K562 (cell line): Measurements from ENCODE around the gene GASK1A. TPM values are rescaled to one million over a fixed set of nuclear protein-coding genes. Genes with fewer than 3 reads are reported as not detected.

Experiments used
- ARID1B ChIP-seq: fragments of 450-650 bp; IDR thresholded peaks from 2 replicates; pipeline ENCODE4 v1.6.1; 2016; ENCODE audit warnings: antibody characterized with exemption, mild to moderate bottlenecking, inconsistent platforms
- ATF1 ChIP-seq, 2 experiments: fragments of 450-650 bp in 1 of 2; IDR thresholded peaks; 2 replicates each; pipeline ENCODE4 v1.6.1; 2016; ENCODE audit warnings: missing compliant biosample characterization in 1 of 2, missing genetic modification characterization in 1 of 2
- CAMTA2 ChIP-seq: fragments of 250-450 bp; sonication (Bioruptor Pico); conservative IDR thresholded peaks from 2 replicates; pipeline ENCODE4 v1.5.1; 2022
- CBFB ChIP-seq: sonication (generic); formaldehyde crosslinking; IDR thresholded peaks from 2 replicates; pipeline ENCODE4 v1.4.0; 2020; ENCODE audit warnings: mild to moderate bottlenecking, missing genetic modification reagents
- CEBPB ChIP-seq: fragments of 450-650 bp; IDR thresholded peaks from 2 replicates; pipeline ENCODE4 v1.6.1; 2016; ENCODE audit warnings: missing genetic modification characterization, missing compliant biosample characterization
- EP400 ChIP-seq: fragments of 450-650 bp; IDR thresholded peaks from 2 replicates; pipeline ENCODE4 v1.6.1; 2017; ENCODE audit warnings: antibody characterized with exemption, mild to moderate bottlenecking, moderate library complexity
- FOSL1 ChIP-seq: fragments of 200-800 bp; sonication (Bioruptor generic); conservative IDR thresholded peaks from 2 replicates; pipeline ENCODE4 v1.6.1; 2016; ENCODE audit warnings: missing genetic modification characterization, missing compliant biosample characterization
- FOXK1 ChIP-seq: sonication (generic); formaldehyde crosslinking; IDR thresholded peaks from 2 replicates; pipeline ENCODE4 v1.8.0; 2022; ENCODE audit warnings: missing genetic modification reagents, mild to moderate bottlenecking, borderline replicate concordance
- GTF2A2 ChIP-seq: IDR thresholded peaks from 2 replicates; pipeline ENCODE4 v1.6.1; 2016; ENCODE audit warnings: mild to moderate bottlenecking, missing genetic modification characterization, missing compliant biosample characterization
- KDM4B ChIP-seq, 2 experiments: fragments of 450-650 bp in 1 of 2; sonication (generic) in 1 of 2; IDR thresholded peaks; 2 replicates each; pipeline ENCODE4 v1.6.1; 2016 to 2017; ENCODE audit warnings: borderline replicate concordance in 2 of 2, antibody characterized with exemption in 1 of 2, low read depth in 1 of 2, mild to moderate bottlenecking in 1 of 2
- KLF16 ChIP-seq: IDR thresholded peaks from 2 replicates; pipeline ENCODE4 v1.6.1; 2016; ENCODE audit warnings: antibody characterized with exemption
- POLR2B ChIP-seq: fragments of 450-650 bp; IDR thresholded peaks from 2 replicates; pipeline ENCODE4 v1.6.1; 2018; ENCODE audit warnings: low read depth; ENCODE audit not compliant: partially characterized antibody
- RAD21 ChIP-seq, 2 experiments: fragments of 250-450 bp in 1 of 2; fragments of 450-650 bp in 1 of 2; sonication (Bioruptor Pico) in 1 of 2; formaldehyde crosslinking in 1 of 2; IDR thresholded peaks in 1 of 2; conservative IDR thresholded peaks in 1 of 2; 2 replicates each; pipeline versions ENCODE4 v1.4.0 to v1.8.0; 2020 to 2022; ENCODE audit warnings: mild to moderate bottlenecking in 2 of 2, moderate library complexity in 1 of 2
- RB1 ChIP-seq: fragments of 450-650 bp; IDR thresholded peaks from 2 replicates; pipeline ENCODE4 v1.6.1; 2017; ENCODE audit warnings: low read depth, mild to moderate bottlenecking
- SOX6 ChIP-seq: fragments of 450-650 bp; IDR thresholded peaks from 2 replicates; pipeline ENCODE4 v1.6.1; 2014; ENCODE audit warnings: mild to moderate bottlenecking
- SRF ChIP-seq, 2 experiments: fragments of 250-450, 450-650 bp in 1 of 2; sonication (Bioruptor Pico) in 1 of 2; sonication (generic) in 1 of 2; formaldehyde crosslinking; IDR thresholded peaks; 2 replicates each; pipeline versions ENCODE4 v1.5.0 to v1.5.1; 2020 to 2022; ENCODE audit warnings: mild to moderate bottlenecking in 1 of 2, missing genetic modification reagents in 1 of 2
- ZNF12 ChIP-seq: sonication (generic); formaldehyde crosslinking; IDR thresholded peaks from 2 replicates; pipeline ENCODE4 v1.4.0; 2020; ENCODE audit warnings: mild to moderate bottlenecking, missing genetic modification reagents
- polyA plus RNA-seq, 8 experiments: library from polyadenylated mRNA; depleted of rRNA in 4 of 8; stranded (reverse) in 5 of 8; unstranded in 3 of 8; fragments of >200 nt; fragmentation: Nextera tagmentation in 2 of 8; fragmentation: Illumina TruSeq in 1 of 8; extraction: Ambion mirVana in 2 of 8; extraction: Trizol in 1 of 8; gene quantifications; 2 replicates each; pipeline versions ENCODE4 v1.2.1 to v1.2.3, GENCODE V29; 2011 to 2014; ENCODE audit warnings: inconsistent platforms in 1 of 8, missing spikeins in 1 of 8
- total RNA-seq, 7 experiments: library from RNA; depleted of rRNA in 6 of 7; stranded (reverse); fragments of >200 nt in 6 of 7; fragmentation: Illumina TruSeq in 2 of 7; extraction: Trizol in 2 of 7; gene quantifications; 2 replicates each; pipeline versions ENCODE4 v1.2.1 to v1.2.3, GENCODE V29; 2011 to 2021; ENCODE audit warnings: low replicate concordance in 1 of 7
- TF ChIP-seq, protein P1 (sequence below): fragments of 250-450 bp; sonication (Bioruptor Pico); IDR thresholded peaks from 2 replicates; pipeline ENCODE4 v1.8.0; 2021; ENCODE audit warnings: moderate library complexity, mild to moderate bottlenecking, inconsistent platforms
- TF ChIP-seq, protein P2 (sequence below), 3 experiments: IDR thresholded peaks in 2 of 3; conservative IDR thresholded peaks in 1 of 3; 2 replicates each; pipeline ENCODE4 v1.5.1; 2011 to 2012; ENCODE audit warnings: low read length in 3 of 3, mild to moderate bottlenecking in 3 of 3, control low read depth in 2 of 3, improper control_type of control experiment in 1 of 3, inconsistent platforms in 1 of 3, low read depth in 1 of 3, mixed read lengths in 1 of 3, moderate library complexity in 1 of 3; ENCODE audit not compliant: insufficient read depth in 2 of 3
- TF ChIP-seq, protein P3 (sequence below): fragments of 450-650 bp; formaldehyde crosslinking; conservative IDR thresholded peaks from 2 replicates; pipeline ENCODE4 v1.4.0; 2022; ENCODE audit warnings: mild to moderate bottlenecking, missing genetic modification characterization

Gene GASK1A
- total and polyA plus RNA-seq, 9 of the 15 experiments (the other 6 are each of a cell fraction or from before 2014, with no cell fraction given) = 0.04 to 0.11 (median 0.05) TPM; not detected in 5

DNA sequence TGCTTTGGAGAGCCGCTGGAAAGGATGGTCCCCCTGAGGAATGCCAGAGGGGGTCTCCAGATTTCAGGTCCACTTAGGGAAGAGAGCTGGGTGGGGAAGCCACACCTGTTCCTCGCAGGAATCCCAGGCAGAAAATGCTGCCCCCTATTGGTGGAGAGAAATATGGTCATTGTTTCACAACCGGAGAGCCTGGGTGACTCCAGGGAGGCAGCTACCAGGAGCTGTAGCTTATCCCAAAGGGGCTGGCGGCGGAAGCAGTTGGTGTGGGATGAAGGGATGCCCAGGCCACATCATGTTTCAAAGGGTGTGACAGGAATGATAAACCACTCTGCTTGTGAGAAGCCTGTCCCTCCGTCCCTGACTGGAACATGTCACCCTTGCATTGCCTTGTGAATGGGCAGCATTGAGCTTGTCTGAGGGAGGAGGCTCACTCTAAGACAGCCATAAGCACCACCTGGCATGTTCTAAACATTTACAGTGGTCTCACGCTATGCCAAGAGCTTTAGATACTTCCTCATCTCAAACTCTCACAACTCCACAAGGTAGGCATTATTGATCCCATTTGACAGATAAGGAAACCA, 92.3 kb downstream of the GASK1A start (continued):
- TF ChIP-seq, protein P1, sequence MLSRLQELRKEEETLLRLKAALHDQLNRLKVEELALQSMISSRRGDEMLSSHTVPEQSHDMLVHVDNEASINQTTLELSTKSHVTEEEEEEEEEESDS (CRISPR knock-in tag) = no peak
- TF ChIP-seq EP400 = no peak
- no peak for TF ChIP-seq ZNF12 (CRISPR knock-in tag)
- TF ChIP-seq KLF16 = 0 out of 2 replicates have a peak, but pooled peaks have one; percentile 44
- TF ChIP-seq CEBPB = peak; percentile 84
- no peak for TF ChIP-seq CBFB (CRISPR knock-in tag)
- TF ChIP-seq SOX6 = 0 out of 2 replicates have a peak, but pooled peaks have one; percentile 17
- peak in 1 of 2 experiments; percentile 90; a peak in 1 of 4 replicates for TF ChIP-seq SRF (CRISPR knock-in tag; IDR thresholded peaks at IDR 0.05)
- no peak for TF ChIP-seq CAMTA2 (CRISPR knock-in tag)
- TF ChIP-seq FOSL1 (tag) = no peak
- TF ChIP-seq ATF1 (CRISPR knock-in tag; IDR thresholded peaks at IDR 0.05) = no peak
- 0 out of 2 replicates have a peak, but pooled peaks have one; percentile 31 for TF ChIP-seq ATF1 (tag; IDR thresholded peaks at IDR 0.05)
- no peak for TF ChIP-seq POLR2B
- no peak for TF ChIP-seq FOXK1 (CRISPR knock-in tag)
- peak; percentile 15 to 58; a peak in 2 of 4 replicates for TF ChIP-seq RAD21 (CRISPR knock-in tag; conservative IDR thresholded peaks at IDR 0.05 in 1 of 2, IDR thresholded peaks at IDR 0.05 in 1 of 2)
- peak; percentile 35; the same call in 1 of the 2 replicates for TF ChIP-seq RB1
- no peak for TF ChIP-seq GTF2A2
- TF ChIP-seq, protein P2, sequence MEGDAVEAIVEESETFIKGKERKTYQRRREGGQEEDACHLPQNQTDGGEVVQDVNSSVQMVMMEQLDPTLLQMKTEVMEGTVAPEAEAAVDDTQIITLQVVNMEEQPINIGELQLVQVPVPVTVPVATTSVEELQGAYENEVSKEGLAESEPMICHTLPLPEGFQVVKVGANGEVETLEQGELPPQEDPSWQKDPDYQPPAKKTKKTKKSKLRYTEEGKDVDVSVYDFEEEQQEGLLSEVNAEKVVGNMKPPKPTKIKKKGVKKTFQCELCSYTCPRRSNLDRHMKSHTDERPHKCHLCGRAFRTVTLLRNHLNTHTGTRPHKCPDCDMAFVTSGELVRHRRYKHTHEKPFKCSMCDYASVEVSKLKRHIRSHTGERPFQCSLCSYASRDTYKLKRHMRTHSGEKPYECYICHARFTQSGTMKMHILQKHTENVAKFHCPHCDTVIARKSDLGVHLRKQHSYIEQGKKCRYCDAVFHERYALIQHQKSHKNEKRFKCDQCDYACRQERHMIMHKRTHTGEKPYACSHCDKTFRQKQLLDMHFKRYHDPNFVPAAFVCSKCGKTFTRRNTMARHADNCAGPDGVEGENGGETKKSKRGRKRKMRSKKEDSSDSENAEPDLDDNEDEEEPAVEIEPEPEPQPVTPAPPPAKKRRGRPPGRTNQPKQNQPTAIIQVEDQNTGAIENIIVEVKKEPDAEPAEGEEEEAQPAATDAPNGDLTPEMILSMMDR (IDR thresholded peaks at IDR 0.05 in 2 of 3, conservative IDR thresholded peaks at IDR 0.05 in 1 of 3; ENCODE audit: insufficient read depth in 2 of 3, low read depth in 1 of 3, low read length in 3 of 3) = peak; percentile 71 to 91 (median 76)
- no peak for TF ChIP-seq ARID1B
- TF ChIP-seq, protein P3, sequence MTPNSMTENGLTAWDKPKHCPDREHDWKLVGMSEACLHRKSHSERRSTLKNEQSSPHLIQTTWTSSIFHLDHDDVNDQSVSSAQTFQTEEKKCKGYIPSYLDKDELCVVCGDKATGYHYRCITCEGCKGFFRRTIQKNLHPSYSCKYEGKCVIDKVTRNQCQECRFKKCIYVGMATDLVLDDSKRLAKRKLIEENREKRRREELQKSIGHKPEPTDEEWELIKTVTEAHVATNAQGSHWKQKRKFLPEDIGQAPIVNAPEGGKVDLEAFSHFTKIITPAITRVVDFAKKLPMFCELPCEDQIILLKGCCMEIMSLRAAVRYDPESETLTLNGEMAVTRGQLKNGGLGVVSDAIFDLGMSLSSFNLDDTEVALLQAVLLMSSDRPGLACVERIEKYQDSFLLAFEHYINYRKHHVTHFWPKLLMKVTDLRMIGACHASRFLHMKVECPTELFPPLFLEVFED (CRISPR knock-in tag) = no peak
- TF ChIP-seq KDM4B (IDR thresholded peaks at IDR 0.05; ENCODE audit: borderline replicate concordance in 2 of 2, low read depth in 1 of 2) = no peak
- TF ChIP-seq, all 486 proteins: peak for 12
